H9 (cell line): ENCODE results near the gene CD48. TPM values are rescaled to one million over a fixed set of nuclear protein-coding genes. Genes with fewer than 3 reads are reported as not detected.
A peak's percentile ranks its signal among the peaks of the same experiment; 100 is the strongest.

Experiments
- DNase-seq: peaks from one replicate; pipeline ENCODE4 v3.0.0-alpha.2; 2017
- H2AFZ ChIP-seq: one replicate; pipeline ENCODE4 v1.6.1; 2013; ENCODE audit warnings: mild to moderate bottlenecking, low read length, control low read depth, moderate library complexity
- H2AK5ac ChIP-seq: 2 replicates; pipeline ENCODE4 v1.6.1; 2013; ENCODE audit warnings: low read length, control low read depth, mixed read lengths; ENCODE audit not compliant: insufficient read length
- H2BK120ac ChIP-seq: one replicate; pipeline ENCODE4 v1.6.1; 2013; ENCODE audit warnings: low read depth, mild to moderate bottlenecking, low read length, control low read depth, inconsistent platforms; ENCODE audit not compliant: poor library complexity, severe bottlenecking
- H2BK12ac ChIP-seq: 2 replicates; pipeline ENCODE4 v1.6.1; 2013; ENCODE audit warnings: low read length, control low read depth, mixed read lengths, low read depth; ENCODE audit not compliant: insufficient read length
- H2BK15ac ChIP-seq: 2 replicates; pipeline ENCODE4 v1.6.1; 2013; ENCODE audit warnings: low read depth, low read length, control low read depth
- H2BK20ac ChIP-seq: one replicate; pipeline ENCODE4 v1.6.1; 2013; ENCODE audit warnings: low read depth, mild to moderate bottlenecking, low read length, control low read depth, inconsistent platforms; ENCODE audit not compliant: poor library complexity, severe bottlenecking
- H2BK5ac ChIP-seq: 2 replicates; pipeline ENCODE4 v1.6.1; 2013; ENCODE audit warnings: low read length, control low read depth, mixed read lengths; ENCODE audit not compliant: insufficient read length
- H3K14ac ChIP-seq: 2 replicates; pipeline ENCODE4 v1.6.1; 2013; ENCODE audit warnings: low read length, control low read depth; ENCODE audit not compliant: insufficient read depth
- H3K18ac ChIP-seq: 2 replicates; pipeline ENCODE4 v1.6.1; 2013; ENCODE audit warnings: low read depth, mild to moderate bottlenecking, mixed read lengths, low read length, control low read depth; ENCODE audit not compliant: insufficient read length
- H3K23ac ChIP-seq: 2 replicates; pipeline ENCODE4 v1.6.1; 2013; ENCODE audit warnings: low read length, control low read depth, mixed read lengths, low read depth; ENCODE audit not compliant: insufficient read length
- H3K23me2 ChIP-seq: 2 replicates; pipeline ENCODE4 v1.6.1; 2013; ENCODE audit warnings: low read depth, mild to moderate bottlenecking, mixed read lengths, low read length, control low read depth; ENCODE audit not compliant: insufficient read length, poor library complexity, severe bottlenecking
- H3K27ac ChIP-seq: 2 replicates; pipeline ENCODE4 v1.5.1; 2013; ENCODE audit warnings: low read length, control low read depth, mixed read lengths, low read depth; ENCODE audit not compliant: insufficient read length
- H3K27me3 ChIP-seq: 2 replicates; pipeline ENCODE4 v1.6.1; 2013; ENCODE audit warnings: low read length, control low read depth, inconsistent platforms; ENCODE audit not compliant: insufficient read depth
- H3K4ac ChIP-seq: 2 replicates; pipeline ENCODE4 v1.6.1; 2013; ENCODE audit warnings: low read depth, mild to moderate bottlenecking, control low read depth, inconsistent platforms, low read length, moderate library complexity
- H3K4me1 ChIP-seq: 2 replicates; pipeline ENCODE4 v1.6.1; 2013; ENCODE audit warnings: low read length, control low read depth, inconsistent platforms; ENCODE audit not compliant: insufficient read depth
- H3K4me2 ChIP-seq: 2 replicates; pipeline ENCODE4 v1.6.1; 2013; ENCODE audit warnings: low read length, control low read depth, mixed read lengths; ENCODE audit not compliant: insufficient read length, insufficient read depth
- H3K56ac ChIP-seq: 2 replicates; pipeline ENCODE4 v1.6.1; 2013; ENCODE audit warnings: low read depth, mild to moderate bottlenecking, mixed read lengths, low read length, control low read depth; ENCODE audit not compliant: insufficient read length
- H3K79me1 ChIP-seq: 2 replicates; pipeline ENCODE4 v1.6.1; 2013; ENCODE audit warnings: low read depth, mild to moderate bottlenecking, moderate library complexity, low read length, control low read depth, inconsistent platforms; ENCODE audit not compliant: insufficient read depth, poor library complexity, severe bottlenecking
- H3K79me2 ChIP-seq: 2 replicates; pipeline ENCODE4 v1.6.1; 2013; ENCODE audit warnings: low read length, control low read depth, inconsistent platforms; ENCODE audit not compliant: insufficient read depth
- H3K9ac ChIP-seq: 2 replicates; pipeline ENCODE4 v1.6.1; 2013; ENCODE audit warnings: low read length, control low read depth, mixed read lengths; ENCODE audit not compliant: insufficient read length; ENCODE audit errors: extremely low read depth
- H3K9me3 ChIP-seq: one replicate; pipeline ENCODE4 v1.6.1; 2013; ENCODE audit warnings: low read depth, low read length, inconsistent platforms; ENCODE audit not compliant: control insufficient read depth
- H3T11ph ChIP-seq: one replicate; pipeline ENCODE4 v1.6.1; 2013; ENCODE audit warnings: mild to moderate bottlenecking, low read length, control low read depth, inconsistent platforms
- H4K20me1 ChIP-seq: one replicate; pipeline ENCODE4 v1.6.1; 2013; ENCODE audit not compliant: control insufficient read depth, insufficient read length, insufficient read depth
- H4K5ac ChIP-seq: 2 replicates; pipeline ENCODE4 v1.6.1; 2013; ENCODE audit warnings: low read depth, mild to moderate bottlenecking, mixed read lengths, low read length, control low read depth; ENCODE audit not compliant: insufficient read length
- H4K8ac ChIP-seq: replicated peaks from 2 replicates; pipeline ENCODE4 v1.6.1; 2013; ENCODE audit warnings: low read length, control low read depth, mixed read lengths, low read depth; ENCODE audit not compliant: insufficient read length
- H4K91ac ChIP-seq: 2 replicates; pipeline ENCODE4 v1.6.1; 2013; ENCODE audit warnings: low read depth, mild to moderate bottlenecking, moderate library complexity, mixed read lengths, low read length, control low read depth; ENCODE audit not compliant: insufficient read length
- H3K27ac Mint-ChIP-seq, 3 experiments: 2 replicates in 2 of 3; 3 replicates in 1 of 3; pipeline ENCODE4 v1.8.0; 2020 to 2021; ENCODE audit warnings: mixed read lengths in 3 of 3, mild to moderate bottlenecking in 1 of 3, moderate library complexity in 1 of 3
- H3K27me3 Mint-ChIP-seq: 2 replicates; pipeline ENCODE4 v1.8.0; 2021; ENCODE audit warnings: low read depth, mild to moderate bottlenecking, moderate library complexity, mixed read lengths
- H3K36me3 Mint-ChIP-seq, 3 experiments: 2 replicates in 2 of 3; 3 replicates in 1 of 3; pipeline ENCODE4 v1.8.0; 2020 to 2021; ENCODE audit warnings: low read depth in 3 of 3, mixed read lengths in 3 of 3; ENCODE audit not compliant: insufficient read depth in 1 of 3
- H3K4me1 Mint-ChIP-seq, 2 experiments: 2 replicates each; pipeline ENCODE4 v1.8.0; 2020; ENCODE audit warnings: mixed read lengths in 2 of 2
- H3K4me3 Mint-ChIP-seq, 2 experiments: 2 replicates in 1 of 2; 3 replicates in 1 of 2; pipeline ENCODE4 v1.8.0; 2020 to 2021; ENCODE audit warnings: mild to moderate bottlenecking in 2 of 2, mixed read lengths in 2 of 2, moderate library complexity in 1 of 2
- H3K9me3 Mint-ChIP-seq, 2 experiments: 2 replicates in 1 of 2; 3 replicates in 1 of 2; pipeline ENCODE4 v1.8.0; 2020; ENCODE audit warnings: mild to moderate bottlenecking in 2 of 2, mixed read lengths in 2 of 2, moderate library complexity in 1 of 2
- CTCF ChIP-seq: fragments of 200-600 bp; sonication (generic); conservative IDR thresholded peaks from 3 replicates; pipeline ENCODE4 v1.8.0; 2021; ENCODE audit warnings: antibody characterized with exemption, mild to moderate bottlenecking
- WGBS: extraction: QIAGEN DNeasy Blood & Tissue Kit; methylation state at CpG from one replicate; pipeline ENCODE4 v1.1.7; 2013; ENCODE audit warnings: missing lambda C conversion rate, low lambda C conversion rate, mixed read lengths; ENCODE audit not compliant: insufficient read length; ENCODE audit errors: extremely low coverage; 5-methylcytosine and 5-hydroxymethylcytosine counted together
- total RNA-seq: library from RNA; stranded (reverse); gene quantifications from 2 replicates; pipeline ENCODE4 v1.2.1, GENCODE V29; 2021

Gene CD48
- total RNA-seq, 1 experiment from 2014 or later = not detected

GRCh38 chr1:160670701-160671100, 40.9 kb downstream of the CD48 start:
- TF ChIP-seq CTCF = no peak
- H3K4me1 ChIP-seq = peaks cover 15% of the 10 kb centered on the region
- Mint-ChIP-seq H3K36me3 (peaks cover 3 to 24% (median 12%) of the 10 kb centered on the region in 3 experiments; a peak in 6 of 7 replicates), H3K9me3 (peaks cover 15 to 29% of the 10 kb centered on the region in 2 experiments), H3K4me1 (peaks cover 12 to 16% of the 10 kb centered on the region in 2 experiments), H3K27ac (peak overlapping the region; percentile 38 to 65 (median 50); a peak in 6 of 7 replicates), H3K27me3 (no peaks in the 10 kb centered on the region), H3K4me3 (peak overlapping the region in 1 of 2 experiments; percentile 0; a peak in 1 of 5 replicates)
- no peaks in the 10 kb centered on the region for H3K23me2 ChIP-seq
- no peaks in the 10 kb centered on the region for H3K79me2 ChIP-seq
- no peaks in the 10 kb centered on the region for H4K20me1 ChIP-seq
- no peak overlapping the region for H3K14ac ChIP-seq
- no peaks in the 10 kb centered on the region for H3K9me3 ChIP-seq
- no peak overlapping the region for H3T11ph ChIP-seq
- no peak for DNase-seq
- H3K27ac ChIP-seq = no peak overlapping the region
- H3K56ac ChIP-seq = no peak overlapping the region
- no peak overlapping the region for H3K4me2 ChIP-seq
- H2BK20ac ChIP-seq = no peak overlapping the region
- H3K18ac ChIP-seq = no peak overlapping the region
- no peak overlapping the region for H2BK5ac ChIP-seq
- H4K5ac ChIP-seq = no peak overlapping the region
- H3K79me1 ChIP-seq = no peaks in the 10 kb centered on the region
- no peaks in the 10 kb centered on the region for H3K27me3 ChIP-seq
- no peak overlapping the region for H2BK12ac ChIP-seq
- no peak overlapping the region for H2AK5ac ChIP-seq
- H3K4ac ChIP-seq = no peak overlapping the region
- H4K8ac ChIP-seq = no peak overlapping the region
- H3K9ac ChIP-seq = no peak overlapping the region
- H3K23ac ChIP-seq = no peak overlapping the region
- H2BK120ac ChIP-seq = peak overlapping the region; percentile 5
- H2AFZ ChIP-seq = no peak overlapping the region
- WGBS = 100% methylated on average over 2 of the region's 4 CpGs
- H2BK15ac ChIP-seq = no peak overlapping the region
- H4K91ac ChIP-seq = no peak overlapping the region
